WTC11 (cell line): Measurements from ENCODE around the gene KCNC2.

Experiments
- CBFB ChIP-seq: sonication (generic); formaldehyde crosslinking; IDR thresholded peaks from 2 replicates; pipeline ENCODE4 v1.8.1; 2022; ENCODE audit warnings: mild to moderate bottlenecking, low read depth, missing genetic modification reagents
- CTCF ChIP-seq: fragments of 200-600 bp; IDR thresholded peaks from 2 replicates; pipeline ENCODE4 v1.8.0; 2022; ENCODE audit warnings: antibody characterized with exemption
- ELF4 ChIP-seq: sonication (generic); formaldehyde crosslinking; IDR thresholded peaks from 2 replicates; pipeline ENCODE4 v1.8.1; 2022; ENCODE audit warnings: low read depth, mild to moderate bottlenecking, moderate library complexity, missing genetic modification reagents
- FOXK1 ChIP-seq: sonication (generic); formaldehyde crosslinking; IDR thresholded peaks from 2 replicates; pipeline ENCODE4 v1.8.0; 2022; ENCODE audit warnings: mild to moderate bottlenecking, moderate library complexity, missing genetic modification reagents
- SP1 ChIP-seq: sonication (generic); formaldehyde crosslinking; conservative IDR thresholded peaks from 2 replicates; pipeline ENCODE4 v1.8.1; 2022; ENCODE audit warnings: missing genetic modification reagents

GRCh38 chr12:75194250-75194649, 15.4 kb downstream of the KCNC2 start:
- no peak for TF ChIP-seq FOXK1 (CRISPR knock-in tag)
- TF ChIP-seq CBFB, result no peak
- TF ChIP-seq CTCF, result no peak
- no peak for TF ChIP-seq SP1 (CRISPR knock-in tag)
- TF ChIP-seq ELF4 (CRISPR knock-in tag), result no peak
